HCT116 (cell line): ENCODE results near the gene HIVEP2. TPM values are rescaled to one million over a fixed set of nuclear protein-coding genes. Genes with fewer than 3 reads are reported as not detected.
A peak's percentile ranks its signal among the peaks of the same experiment; 100 is the strongest.

Experiments
- ATAC-seq: fragments of 200-7000 bp; cut with Tn5 transposase; 2 replicates; pipeline ENCODE4 v1.9.1; 2020; ENCODE audit warnings: mild to moderate bottlenecking, moderate library complexity
- BruUV-seq: library from RNA; stranded (reverse); fragments of 400-500 nt; replicated peaks from 2 replicates; lab custom pipeline; 2021; lab: Mats Ljungman, UMichigan
- CTCF ChIA-PET: fragments of 300-600 bp; sonication (Branson Sonifier 250); formaldehyde crosslinking; loops from one replicate; lab custom pipeline; 2021; ENCODE audit warnings: antibody characterized with exemption; lab: Charles Lee
- POLR2A ChIA-PET: fragments of 300-600, 350-600 bp; sonication (Branson Sonifier 250); formaldehyde crosslinking; loops from one replicate; lab custom pipeline; 2021; ENCODE audit warnings: antibody characterized with exemption; lab: Charles Lee
- RAD21 ChIA-PET, 2 experiments: fragments of 300-600 bp; sonication (Branson Sonifier 250); formaldehyde crosslinking; loops; one replicate each; lab custom pipeline; 2023; ENCODE audit warnings: low total read pairs in 2 of 2; ENCODE audit not compliant: uncharacterized antibody in 2 of 2, unreplicated experiment in 2 of 2, low non-redundant PET in 1 of 2; lab: Charles Lee
- DNase-seq: peaks from one replicate; pipeline ENCODE4 v3.0.0-alpha.2; 2010; ENCODE audit warnings: low read depth, low spot score
- H2AFZ ChIP-seq: fragments of 200-600 bp; shearing (Covaris generic), sonication (generic); 2 replicates; pipeline ENCODE4 v1.6.1; 2017; ENCODE audit warnings: low read depth, mixed run types, mixed read lengths, antibody characterized with exemption, low read length; ENCODE audit not compliant: poor library complexity, severe bottlenecking
- H3K27ac ChIP-seq: 2 replicates; pipeline ENCODE4 v1.5.1; 2012; ENCODE audit warnings: low read depth, low read length
- H3K27me3 ChIP-seq: fragments of 200-600 bp; sonication (generic); 2 replicates; pipeline ENCODE4 v1.6.1; 2016; ENCODE audit warnings: mixed run types, low read length, mixed read lengths; ENCODE audit not compliant: insufficient read depth
- H3K36me3 ChIP-seq, 2 experiments: fragments of 200-500 bp in 1 of 2; fragments of 200-600 bp in 1 of 2; sonication (Bioruptor generic) in 1 of 2; sonication (generic) in 1 of 2; 2 replicates each; pipeline versions ENCODE4 v1.5.1 to v1.6.1; 2014 to 2016; ENCODE audit warnings: low read length in 2 of 2, inconsistent platforms in 1 of 2, mixed read lengths in 1 of 2, mixed run types in 1 of 2; ENCODE audit not compliant: insufficient read depth in 2 of 2, control insufficient read depth in 1 of 2
- H3K4me1 ChIP-seq, 2 experiments: fragments of 200-600 bp in 1 of 2; sonication (generic) in 1 of 2; 2 replicates each; pipeline versions ENCODE4 v1.5.1 to v1.6.1; 2012 to 2017; ENCODE audit warnings: low read length in 2 of 2, inconsistent platforms in 1 of 2, mild to moderate bottlenecking in 1 of 2, mixed read lengths in 1 of 2, mixed run types in 1 of 2, moderate library complexity in 1 of 2; ENCODE audit not compliant: insufficient read depth in 2 of 2, control insufficient read depth in 1 of 2
- H3K4me2 ChIP-seq: fragments of 200-600 bp; sonication (generic); 2 replicates; pipeline ENCODE4 v1.6.1; 2017; ENCODE audit warnings: mixed run types, low read length, mixed read lengths
- H3K4me3 ChIP-seq, 2 experiments: fragments of 200-600 bp in 1 of 2; sonication (generic) in 1 of 2; replicated peaks in 1 of 2; 2 replicates each; pipeline ENCODE4 v1.5.1; 2011 to 2016; ENCODE audit warnings: low read length in 2 of 2, control low read depth in 1 of 2, low read depth in 1 of 2, mild to moderate bottlenecking in 1 of 2, mixed read lengths in 1 of 2, mixed run types in 1 of 2
- H3K79me2 ChIP-seq: fragments of 200-600 bp; sonication (generic); 2 replicates; pipeline ENCODE4 v1.6.1; 2017; ENCODE audit warnings: mild to moderate bottlenecking, mixed run types, low read length, moderate library complexity, mixed read lengths; ENCODE audit not compliant: insufficient read depth
- H3K9ac ChIP-seq: fragments of 200-600 bp; sonication (generic); 2 replicates; pipeline ENCODE4 v1.6.1; 2016; ENCODE audit warnings: low read length, mixed read lengths
- H3K9me2 ChIP-seq: fragments of 200-600 bp; sonication (generic), shearing (Covaris generic); 2 replicates; pipeline ENCODE4 v1.6.1; 2017; ENCODE audit warnings: mixed run types, mild to moderate bottlenecking, moderate library complexity; ENCODE audit not compliant: insufficient read depth
- H3K9me3 ChIP-seq, 2 experiments: fragments of 200-500 bp in 1 of 2; fragments of 200-600 bp in 1 of 2; sonication (Bioruptor generic) in 1 of 2; sonication (generic) in 1 of 2; 2 replicates each; pipeline ENCODE4 v1.6.1; 2014 to 2017; ENCODE audit warnings: low read length in 2 of 2, mixed read lengths in 2 of 2, inconsistent platforms in 1 of 2, low read depth in 1 of 2, mild to moderate bottlenecking in 1 of 2, mixed run types in 1 of 2, moderate library complexity in 1 of 2; ENCODE audit not compliant: control insufficient read depth in 1 of 2, insufficient read depth in 1 of 2
- H4K20me1 ChIP-seq: fragments of 200-600 bp; sonication (generic), shearing (Covaris generic); 2 replicates; pipeline ENCODE4 v1.6.1; 2017; ENCODE audit warnings: mixed run types, mild to moderate bottlenecking, moderate library complexity; ENCODE audit not compliant: insufficient read depth
- EGR1 ChIP-seq: IDR thresholded peaks from 2 replicates; pipeline ENCODE4 v1.6.1; 2012; ENCODE audit warnings: low read depth
- ELF1 ChIP-seq: IDR thresholded peaks from 2 replicates; pipeline ENCODE4 v1.6.1; 2012; ENCODE audit warnings: low read depth, borderline replicate concordance
- MAX ChIP-seq: IDR thresholded peaks from 2 replicates; pipeline ENCODE4 v1.6.1; 2012
- TCF7L2 ChIP-seq: IDR thresholded peaks from 2 replicates; pipeline ENCODE4 v1.7.0; 2011; ENCODE audit warnings: borderline replicate concordance, inconsistent platforms; ENCODE audit not compliant: insufficient read depth, insufficient read length; ENCODE audit errors: extremely low read depth
- ZFX ChIP-seq: fragments of 450-650 bp; IDR thresholded peaks from 2 replicates; pipeline ENCODE4 v1.6.1; 2017
- intact Hi-C: fragments of 100-400 bp; cut with micrococcal nuclease; formaldehyde crosslinking; loops from 2 replicates; pipeline ENCODE4 v1.10.0; 2022
- total RNA-seq: library from RNA; stranded (reverse); gene quantifications from one replicate; pipeline ENCODE4 v1.2.1, GENCODE V29; 2021; ENCODE audit not compliant: unreplicated experiment
- TF ChIP-seq, protein P1 (sequence below): IDR thresholded peaks from 2 replicates; pipeline ENCODE4 v1.6.1; 2012; ENCODE audit warnings: low read depth

The HIVEP2 gene
- total RNA-seq, 1 experiment from 2014 or later: 8.1 TPM

- Histone ChIP-seq H3K36me3 (no peaks in the 10 kb centered on the region), H3K9ac (peak overlapping the region; percentile 77), H3K9me2 (no peaks in the 10 kb centered on the region), H2AFZ (no peak overlapping the region), H3K4me1 (peaks cover 20 to 32% of the 10 kb centered on the region in 2 experiments; a peak in 3 of 4 replicates), H3K79me2 (peaks cover 13% of the 10 kb centered on the region; the same call in 1 of the 2 replicates), H3K4me3 (peak overlapping the region; percentile 74 to 80), H3K27ac (no peak overlapping the region; the same call in 1 of the 2 replicates), H3K4me2 (peak overlapping the region; percentile 97), H3K9me3 (no peaks in the 10 kb centered on the region), H3K27me3 (no peaks in the 10 kb centered on the region), H4K20me1 (no peaks in the 10 kb centered on the region)
- POLR2A ChIA-PET: interaction anchor here (1.1 kb wide), 1 partner anchor 8 kb away, joined by 3 read pairs; no protein-coding TSS in a partner anchor
- intact Hi-C loops: loop anchor here (10.0 kb wide), 1 partner anchor 481 kb away; no protein-coding TSS in a partner anchor
- RAD21 ChIA-PET: no interaction called here
- CTCF ChIA-PET: interaction anchor here (1.2 kb wide), 1 partner anchor 57 kb away, joined by 5 read pairs; no protein-coding TSS in a partner anchor
- ATAC-seq: no peak
- DNase-seq: no peak
- TF ChIP-seq MAX: no peak
- TF ChIP-seq ZFX: no peak
- TF ChIP-seq, protein P1, sequence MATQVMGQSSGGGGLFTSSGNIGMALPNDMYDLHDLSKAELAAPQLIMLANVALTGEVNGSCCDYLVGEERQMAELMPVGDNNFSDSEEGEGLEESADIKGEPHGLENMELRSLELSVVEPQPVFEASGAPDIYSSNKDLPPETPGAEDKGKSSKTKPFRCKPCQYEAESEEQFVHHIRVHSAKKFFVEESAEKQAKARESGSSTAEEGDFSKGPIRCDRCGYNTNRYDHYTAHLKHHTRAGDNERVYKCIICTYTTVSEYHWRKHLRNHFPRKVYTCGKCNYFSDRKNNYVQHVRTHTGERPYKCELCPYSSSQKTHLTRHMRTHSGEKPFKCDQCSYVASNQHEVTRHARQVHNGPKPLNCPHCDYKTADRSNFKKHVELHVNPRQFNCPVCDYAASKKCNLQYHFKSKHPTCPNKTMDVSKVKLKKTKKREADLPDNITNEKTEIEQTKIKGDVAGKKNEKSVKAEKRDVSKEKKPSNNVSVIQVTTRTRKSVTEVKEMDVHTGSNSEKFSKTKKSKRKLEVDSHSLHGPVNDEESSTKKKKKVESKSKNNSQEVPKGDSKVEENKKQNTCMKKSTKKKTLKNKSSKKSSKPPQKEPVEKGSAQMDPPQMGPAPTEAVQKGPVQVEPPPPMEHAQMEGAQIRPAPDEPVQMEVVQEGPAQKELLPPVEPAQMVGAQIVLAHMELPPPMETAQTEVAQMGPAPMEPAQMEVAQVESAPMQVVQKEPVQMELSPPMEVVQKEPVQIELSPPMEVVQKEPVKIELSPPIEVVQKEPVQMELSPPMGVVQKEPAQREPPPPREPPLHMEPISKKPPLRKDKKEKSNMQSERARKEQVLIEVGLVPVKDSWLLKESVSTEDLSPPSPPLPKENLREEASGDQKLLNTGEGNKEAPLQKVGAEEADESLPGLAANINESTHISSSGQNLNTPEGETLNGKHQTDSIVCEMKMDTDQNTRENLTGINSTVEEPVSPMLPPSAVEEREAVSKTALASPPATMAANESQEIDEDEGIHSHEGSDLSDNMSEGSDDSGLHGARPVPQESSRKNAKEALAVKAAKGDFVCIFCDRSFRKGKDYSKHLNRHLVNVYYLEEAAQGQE: no peak
- TF ChIP-seq TCF7L2: no peak
- no peak for TF ChIP-seq ELF1
- no peak for TF ChIP-seq EGR1
- BruUV-seq: TSS peak; percentile 59
Measured at GRCh38 chr6:142943711-142944123, 1.3 kb downstream of the HIVEP2 start.
